H1 (cell line): Measurements from ENCODE around the gene CD37. TPM values are rescaled to one million over a fixed set of nuclear protein-coding genes. Genes with fewer than 3 reads are reported as not detected.

Source experiments
- CTCF ChIA-PET: fragments of 300-600 bp; sonication (Branson Sonifier 250); formaldehyde crosslinking; loops from one replicate; lab custom pipeline; 2021; ENCODE audit not compliant: partially characterized antibody; lab: Charles Lee
- POLR2A ChIA-PET: fragments of 300-600 bp; sonication (Branson Sonifier 250); formaldehyde crosslinking; loops from one replicate; lab custom pipeline; 2021; ENCODE audit warnings: inconsistent platforms; ENCODE audit not compliant: partially characterized antibody; lab: Charles Lee
- DNase-seq, 2 experiments: peaks; one replicate each; pipeline versions ENCODE4 v3.0.0 to v3.0.0-alpha.2; 2010 to 2022; ENCODE audit warnings: low spot score in 2 of 2, low read depth in 1 of 2, mixed read lengths in 1 of 2
- FAIRE-seq: peaks from 2 replicates; lab custom pipeline; 2011; peaks lifted over from hg19 to GRCh38; lab: Jason Lieb, UNC
- H2AFZ ChIP-seq: 2 replicates; pipeline ENCODE4 v1.8.1; 2012; ENCODE audit warnings: low read length, inconsistent platforms
- H2AK5ac ChIP-seq: 2 replicates; pipeline ENCODE4 v1.6.1; 2013; ENCODE audit warnings: low read depth, low read length
- H2BK120ac ChIP-seq: replicated peaks from 2 replicates; pipeline ENCODE3; 2013; ENCODE audit warnings: low read depth, low read length, inconsistent platforms
- H2BK12ac ChIP-seq: 2 replicates; pipeline ENCODE4 v1.6.1; 2013; ENCODE audit warnings: low read depth, low read length
- H2BK15ac ChIP-seq: 2 replicates; pipeline ENCODE4 v1.6.1; 2013; ENCODE audit warnings: low read length
- H2BK20ac ChIP-seq: 2 replicates; pipeline ENCODE4 v1.6.1; 2013; ENCODE audit warnings: low read length
- H2BK5ac ChIP-seq: 2 replicates; pipeline ENCODE4 v1.6.1; 2013; ENCODE audit warnings: low read depth, low read length
- H3K14ac ChIP-seq: 2 replicates; pipeline ENCODE4 v1.6.1; 2013; ENCODE audit warnings: inconsistent platforms; ENCODE audit not compliant: insufficient read length
- H3K18ac ChIP-seq: 2 replicates; pipeline ENCODE4 v1.6.1; 2013; ENCODE audit warnings: low read length; ENCODE audit errors: extremely low read depth
- H3K23ac ChIP-seq: 2 replicates; pipeline ENCODE4 v1.6.1; 2013; ENCODE audit warnings: inconsistent platforms; ENCODE audit not compliant: insufficient read length
- H3K23me2 ChIP-seq: 2 replicates; pipeline ENCODE4 v1.6.1; 2013; ENCODE audit warnings: low read depth, low read length
- H3K27ac ChIP-seq: 2 replicates; pipeline ENCODE4 v1.6.1; 2011; ENCODE audit warnings: low read depth, low read length, inconsistent platforms
- H3K27me3 ChIP-seq, 4 experiments: replicated peaks in 1 of 4; 1 replicate in 1 of 4; 2 replicates in 3 of 4; pipeline versions ENCODE4 v1.6.1 to v1.8.1; 2011 to 2013; ENCODE audit warnings: low read length in 3 of 4, mild to moderate bottlenecking in 3 of 4, inconsistent platforms in 2 of 4, mixed read lengths in 2 of 4, moderate library complexity in 1 of 4; ENCODE audit not compliant: control insufficient read depth in 3 of 4, insufficient read depth in 3 of 4; ENCODE audit errors: extremely low read depth in 1 of 4
- H3K36me3 ChIP-seq, 4 experiments: 2 replicates each; pipeline versions ENCODE4 v1.6.1 to v1.8.1; 2011 to 2013; ENCODE audit warnings: mild to moderate bottlenecking in 4 of 4, low read length in 3 of 4, moderate library complexity in 2 of 4, control low read depth in 1 of 4, inconsistent platforms in 1 of 4; ENCODE audit not compliant: insufficient read depth in 4 of 4, control insufficient read depth in 2 of 4
- H3K4ac ChIP-seq: replicated peaks from 2 replicates; pipeline ENCODE3; 2013; ENCODE audit warnings: low read length, low read depth, mixed read lengths, inconsistent platforms; ENCODE audit not compliant: insufficient read length
- H3K4me1 ChIP-seq, 4 experiments: replicated peaks in 1 of 4; 1 replicate in 1 of 4; 2 replicates in 3 of 4; pipeline versions ENCODE4 v1.6.1 to v1.8.1; 2011 to 2013; ENCODE audit warnings: low read length in 3 of 4, inconsistent platforms in 2 of 4, mixed read lengths in 1 of 4; ENCODE audit not compliant: insufficient read depth in 4 of 4, control insufficient read depth in 3 of 4
- H3K4me2 ChIP-seq, 2 experiments: 2 replicates each; pipeline versions ENCODE4 v1.6.1 to v1.8.1; 2011 to 2013; ENCODE audit warnings: low read depth in 2 of 2, low read length in 2 of 2, control low read depth in 1 of 2, inconsistent platforms in 1 of 2, mild to moderate bottlenecking in 1 of 2; ENCODE audit not compliant: insufficient read depth in 1 of 2
- H3K4me3 ChIP-seq, 4 experiments: fragments of 200-600, 300-600 bp in 1 of 4; sonication (generic), shearing (Covaris generic), sonication (Bioruptor Twin) in 1 of 4; 2 replicates each; pipeline versions ENCODE4 v1.5.1 to v1.8.1; 2011 to 2016; ENCODE audit warnings: low read length in 4 of 4, low read depth in 3 of 4, control low read depth in 2 of 4, inconsistent platforms in 2 of 4, mild to moderate bottlenecking in 2 of 4, mixed read lengths in 1 of 4, moderate library complexity in 1 of 4; ENCODE audit not compliant: insufficient read depth in 2 of 4; ENCODE audit errors: extremely low read depth in 1 of 4
- H3K56ac ChIP-seq: replicated peaks from 2 replicates; pipeline ENCODE3; 2013; ENCODE audit warnings: low read depth, mild to moderate bottlenecking, mixed read lengths, low read length, inconsistent platforms; ENCODE audit not compliant: insufficient read length
- H3K79me1 ChIP-seq: 2 replicates; pipeline ENCODE4 v1.6.1; 2013; ENCODE audit warnings: low read depth, low read length, control low read depth
- H3K79me2 ChIP-seq, 2 experiments: 2 replicates each; pipeline versions ENCODE4 v1.6.1 to v1.8.1; 2012 to 2013; ENCODE audit warnings: low read length in 2 of 2, mild to moderate bottlenecking in 2 of 2, inconsistent platforms in 1 of 2; ENCODE audit not compliant: insufficient read depth in 2 of 2, control insufficient read depth in 1 of 2
- H3K9ac ChIP-seq, 4 experiments: replicated peaks in 1 of 4; 1 replicate in 1 of 4; 2 replicates in 3 of 4; pipeline versions ENCODE4 v1.6.1 to v1.8.1; 2011 to 2013; ENCODE audit warnings: low read depth in 3 of 4, low read length in 3 of 4, control low read depth in 2 of 4, mild to moderate bottlenecking in 2 of 4, moderate library complexity in 2 of 4, inconsistent platforms in 1 of 4; ENCODE audit errors: extremely low read depth in 1 of 4
- H3K9me3 ChIP-seq, 2 experiments: 2 replicates each; pipeline versions ENCODE4 v1.6.1 to v1.8.1; 2012 to 2013; ENCODE audit warnings: mild to moderate bottlenecking in 2 of 2, moderate library complexity in 2 of 2, control low read depth in 1 of 2, inconsistent platforms in 1 of 2, low read depth in 1 of 2, low read length in 1 of 2, mixed read lengths in 1 of 2; ENCODE audit not compliant: insufficient read depth in 2 of 2
- H4K20me1 ChIP-seq, 2 experiments: replicated peaks in 1 of 2; 2 replicates each; pipeline versions ENCODE3 to v1.8.1; 2011 to 2013; ENCODE audit warnings: inconsistent platforms in 2 of 2, low read length in 2 of 2, mild to moderate bottlenecking in 1 of 2; ENCODE audit not compliant: insufficient read depth in 2 of 2, control insufficient read depth in 1 of 2
- H4K5ac ChIP-seq: 2 replicates; pipeline ENCODE4 v1.6.1; 2013; ENCODE audit warnings: low read length, low read depth, mixed read lengths, inconsistent platforms; ENCODE audit not compliant: insufficient read length
- H4K8ac ChIP-seq: 2 replicates; pipeline ENCODE4 v1.8.0; 2013; ENCODE audit warnings: mild to moderate bottlenecking, moderate library complexity, low read length, inconsistent platforms; ENCODE audit not compliant: insufficient read depth; ENCODE audit errors: extremely low read depth
- H4K91ac ChIP-seq: replicated peaks from 2 replicates; pipeline ENCODE3; 2013; ENCODE audit warnings: low read length, mixed read lengths, inconsistent platforms; ENCODE audit not compliant: insufficient read length
- ASH2L ChIP-seq: fragments of 200-600, 300-600 bp; sonication (generic); IDR thresholded peaks from one replicate; pipeline ENCODE4 v1.7.1; 2017; ENCODE audit warnings: low read length
- BACH1 ChIP-seq: IDR thresholded peaks from 2 replicates; pipeline ENCODE4 v1.6.1; 2012; ENCODE audit warnings: low read length, improper control_type of control experiment
- BCL11A ChIP-seq, 2 experiments: IDR thresholded peaks; one replicate each; pipeline ENCODE4 v1.6.1; 2011; ENCODE audit warnings: low read depth in 2 of 2, low read length in 2 of 2, mild to moderate bottlenecking in 2 of 2
- EGR1 ChIP-seq: IDR thresholded peaks from 2 replicates; pipeline ENCODE4 v1.6.1; 2011; ENCODE audit warnings: low read depth, low read length, borderline replicate concordance
- EZH2 ChIP-seq: fragments of 200-600 bp; sonication (generic); IDR thresholded peaks from 2 replicates; pipeline ENCODE4 v1.7.1; 2012; ENCODE audit warnings: low read depth, mild to moderate bottlenecking, moderate library complexity, low read length, inconsistent platforms; ENCODE audit not compliant: severe bottlenecking
- RFX5 ChIP-seq: IDR thresholded peaks from 2 replicates; pipeline ENCODE4 v1.6.1; 2011; ENCODE audit warnings: low read depth, low read length, improper control_type of control experiment, borderline replicate concordance
- SIX5 ChIP-seq: IDR thresholded peaks from 2 replicates; pipeline ENCODE4 v1.6.1; 2011; ENCODE audit warnings: mild to moderate bottlenecking, low read depth, low read length
- SP4 ChIP-seq: IDR thresholded peaks from 2 replicates; pipeline ENCODE4 v1.6.1; 2012; ENCODE audit warnings: low read length, inconsistent platforms
- SRF ChIP-seq: IDR thresholded peaks from 2 replicates; pipeline ENCODE4 v1.6.1; 2011; ENCODE audit warnings: mild to moderate bottlenecking, low read depth, low read length, moderate library complexity
- ZNF274 ChIP-seq: IDR thresholded peaks from 2 replicates; pipeline ENCODE4 v1.7.0; 2012; ENCODE audit warnings: low read length, borderline replicate concordance; ENCODE audit errors: extremely low read depth
- WGBS, 2 experiments: shearing (Covaris generic) in 1 of 2; methylation state at CpG; one replicate each; pipeline versions ENCODE4 v1.1.6 to v1.1.7; 2013 to 2015; ENCODE audit warnings: low lambda C conversion rate in 2 of 2, mixed read lengths in 2 of 2, inconsistent platforms in 1 of 2, low coverage in 1 of 2, missing lambda C conversion rate in 1 of 2; ENCODE audit not compliant: insufficient replicate concordance in 2 of 2, insufficient coverage in 1 of 2, insufficient read length in 1 of 2; ENCODE audit errors: extremely low coverage in 1 of 2, missing lambda C conversion rate in 1 of 2; 5-methylcytosine and 5-hydroxymethylcytosine counted together
- polyA plus RNA-seq, 7 experiments: library from polyadenylated mRNA; depleted of rRNA in 3 of 7; stranded (reverse) in 5 of 7; unstranded in 2 of 7; fragments of >200 nt in 5 of 7; fragments of 200-250 nt in 2 of 7; gene quantifications; 1 replicate in 5 of 7; 2 replicates in 1 of 7; 4 replicates in 1 of 7; pipeline versions ENCODE4 v1.2.1 to v1.2.3, GENCODE V29; 2011 to 2013; ENCODE audit warnings: missing spikeins in 2 of 7, mixed read lengths in 2 of 7
- total RNA-seq: library from RNA; stranded (reverse); fragmentation: NEBNext Ultra II Directional; extraction: Animal tissue kit (Norgen Biotek cat#: 25700); gene quantifications from 2 replicates; pipeline ENCODE4 v1.2.1, GENCODE V29; 2021
- TF ChIP-seq, protein P1 (sequence below): IDR thresholded peaks from 2 replicates; pipeline ENCODE4 v1.6.1; 2012; ENCODE audit warnings: inconsistent platforms
- TF ChIP-seq, protein P2 (sequence below): IDR thresholded peaks from 2 replicates; pipeline ENCODE4 v1.6.1; 2012; ENCODE audit warnings: inconsistent platforms

Gene CD37
- total and polyA plus RNA-seq, 2 of the 8 experiments (the other 6 are each of a cell fraction or from before 2014, with no cell fraction given) = not detected

DNA sequence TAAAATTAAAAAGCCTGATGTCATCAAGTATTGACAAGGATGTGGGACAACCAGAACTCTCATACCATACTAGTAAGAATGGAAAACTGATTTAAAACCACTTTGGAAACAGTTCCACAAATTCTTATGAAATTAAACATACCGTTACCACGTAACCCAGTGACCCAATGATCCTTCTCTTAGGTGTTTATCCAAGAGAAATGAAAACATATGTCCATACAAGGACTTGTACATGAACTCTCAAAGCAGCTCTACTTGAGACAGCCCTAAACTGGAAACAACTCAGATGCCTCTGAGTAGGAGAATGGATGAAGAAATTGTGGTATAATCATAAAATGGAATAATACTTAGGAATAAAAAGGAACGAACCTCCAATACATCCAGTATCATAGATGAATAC is 37.8 kb upstream of the CD37 start:
- no peak for FAIRE-seq
- no peak for TF ChIP-seq RFX5
- TF ChIP-seq SP4 = no peak
- no peak for TF ChIP-seq EGR1
- TF ChIP-seq, protein P1, sequence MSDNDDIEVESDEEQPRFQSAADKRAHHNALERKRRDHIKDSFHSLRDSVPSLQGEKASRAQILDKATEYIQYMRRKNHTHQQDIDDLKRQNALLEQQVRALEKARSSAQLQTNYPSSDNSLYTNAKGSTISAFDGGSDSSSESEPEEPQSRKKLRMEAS = no peak
- TF ChIP-seq ASH2L = no peak
- TF ChIP-seq, protein P2, sequence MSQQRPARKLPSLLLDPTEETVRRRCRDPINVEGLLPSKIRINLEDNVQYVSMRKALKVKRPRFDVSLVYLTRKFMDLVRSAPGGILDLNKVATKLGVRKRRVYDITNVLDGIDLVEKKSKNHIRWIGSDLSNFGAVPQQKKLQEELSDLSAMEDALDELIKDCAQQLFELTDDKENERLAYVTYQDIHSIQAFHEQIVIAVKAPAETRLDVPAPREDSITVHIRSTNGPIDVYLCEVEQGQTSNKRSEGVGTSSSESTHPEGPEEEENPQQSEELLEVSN = no peak
- TF ChIP-seq BACH1 = no peak
- TF ChIP-seq BCL11A (IDR thresholded peaks at IDR 0.05; ENCODE audit: low read depth in 2 of 2, low read length in 2 of 2) = no peak
- no peak for TF ChIP-seq ZNF274
- TF ChIP-seq SRF = no peak
- no peak for TF ChIP-seq SIX5
- no peak for TF ChIP-seq EZH2

More for the DNA sequence above, 37.8 kb upstream of the CD37 start:
- Histone ChIP-seq H2AFZ (no peak overlapping the region), H3K79me1 (no peaks in the 10 kb centered on the region), H4K20me1 (no peaks in the 10 kb centered on the region), H3K27ac (no peak overlapping the region), H3K79me2 (no peaks in the 10 kb centered on the region), H2BK12ac (no peak overlapping the region), H3K9me3 (no peaks in the 10 kb centered on the region), H3K4me2 (no peak overlapping the region), H3K27me3 (no peaks in the 10 kb centered on the region), H3K36me3 (no peaks in the 10 kb centered on the region), H3K4me1 (no peaks in the 10 kb centered on the region; a peak in 2 of 7 replicates), H4K8ac (no peak overlapping the region), H4K5ac (no peak overlapping the region), H3K9ac (no peak overlapping the region), H3K18ac (no peak overlapping the region), H3K23me2 (no peaks in the 10 kb centered on the region), H3K4me3 (no peak overlapping the region), H2AK5ac (no peak overlapping the region), H2BK15ac (no peak overlapping the region), H2BK20ac (no peak overlapping the region), H3K23ac (no peak overlapping the region), H3K14ac (no peak overlapping the region), H3K4ac (no peak overlapping the region), H2BK120ac (no peak overlapping the region), H4K91ac (no peak overlapping the region), H2BK5ac (no peak overlapping the region), H3K56ac (no peak overlapping the region)
- POLR2A ChIA-PET = interaction anchor here (0.6 to 1.7 kb wide), 2 partner anchors 42 to 359 kb away, joined by 3 to 4 read pairs; no protein-coding TSS in a partner anchor
- CTCF ChIA-PET = interaction anchor here (0.5 to 1.6 kb wide), 3 partner anchors 12 to 31 kb away, joined by 3 to 6 read pairs (median 3); no protein-coding TSS in a partner anchor
- no peak for DNase-seq
- WGBS, 2 experiments = 85% methylated on average over 3 of the region's 3 CpGs; no CpG with 5 or more reads in 1 of the 2 experiments
